ENCODE results near the gene SLC10A3.
A peak's percentile ranks its signal among the peaks of the same experiment; 100 is the strongest.

Gene SLC10A3

GRCh38 chrX:154481911-154482601 is 8.4 kb downstream of the SLC10A3 start:
- no peak for DNase-seq

GRCh38 chrX:154481195-154481594 is 9.2 kb downstream of the SLC10A3 start:
- no peak for DNase-seq

- DNase-seq, result peak; percentile 96
These were observed 11.5 kb downstream of the SLC10A3 start, which contains the start of gene LAGE3 for GRCh38 chrX:154478728-154479622. TSS of gene LAGE3 (minus strand) at chrX:154479281. CDS start at chrX:154478915, 366 bp downstream.

- DNase-seq, result no peak
These were observed 12.4 kb downstream of the SLC10A3 start for GRCh38 chrX:154477891-154478477.

GRCh38 chrX:154476821-154477220 is 13.6 kb downstream of the SLC10A3 start:
- DNase-seq, result no peak

- DNase-seq, result no peak
These were observed 16.7 kb downstream of the SLC10A3 start for GRCh38 chrX:154473683-154474082.

GRCh38 chrX:154472685-154473632 is 17.5 kb downstream of the SLC10A3 start:
- DNase-seq, result no peak

- no peak for DNase-seq
These were observed 18.4 kb downstream of the SLC10A3 start for GRCh38 chrX:154471839-154472684.

GRCh38 chrX:154470914-154471568 is 19.4 kb downstream of the SLC10A3 start:
- DNase-seq, result no peak

GRCh38 chrX:154470434-154470833 is 20.0 kb downstream of the SLC10A3 start:
- DNase-seq, result no peak

- DNase-seq, result no peak
These were observed 20.5 kb downstream of the SLC10A3 start for GRCh38 chrX:154469880-154470279.

GRCh38 chrX:154469114-154469513 is 21.3 kb downstream of the SLC10A3 start:
- no peak for DNase-seq

- no peak for DNase-seq
These were observed 22.2 kb downstream of the SLC10A3 start for GRCh38 chrX:154468217-154468616.

- no peak for DNase-seq
These were observed 22.9 kb downstream of the SLC10A3 start for GRCh38 chrX:154467556-154467955.

GRCh38 chrX:154466907-154467306 is 23.5 kb downstream of the SLC10A3 start:
- no peak for DNase-seq

- no peak for DNase-seq
These were observed 24.4 kb downstream of the SLC10A3 start for GRCh38 chrX:154466036-154466435.

GRCh38 chrX:154465601-154466000 is 24.8 kb downstream of the SLC10A3 start:
- no peak for DNase-seq

- DNase-seq, result no peak
These were observed 25.5 kb downstream of the SLC10A3 start for GRCh38 chrX:154464806-154465365.

GRCh38 chrX:154463611-154464220 is 26.7 kb downstream of the SLC10A3 start:
- no peak for DNase-seq

GRCh38 chrX:154462396-154462795 is 28.0 kb downstream of the SLC10A3 start:
- no peak for DNase-seq

Measured in activated T-cell treated with anti-CD3 and anti-CD28 coated beads, Interleukin-2, amount 50 U/mL, for 1 hour (primary cell).